ENCODE results near the gene BSG. TPM values are rescaled to one million over a fixed set of nuclear protein-coding genes. Genes with fewer than 3 reads are reported as not detected.

Gene BSG
- total RNA-seq, 1 experiment from 2014 or later = 354 TPM

- H3K36me3 Mint-ChIP-seq (ENCODE audit: insufficient read depth, unreplicated experiment) = peaks cover 8% of the 10 kb centered on the region
- DNase-seq = peak; percentile 37
- no TSS peak for BruUV-seq (replicated peaks)
- H3K4me1 Mint-ChIP-seq (ENCODE audit: low read depth, unreplicated experiment) = no peaks in the 10 kb centered on the region
- no peak overlapping the region for H3K27ac Mint-ChIP-seq (ENCODE audit: unreplicated experiment)
- H3K4me3 Mint-ChIP-seq (ENCODE audit: low read depth, unreplicated experiment) = no peak overlapping the region
- H3K9me3 Mint-ChIP-seq (ENCODE audit: low read depth, unreplicated experiment) = no peaks in the 10 kb centered on the region
- H3K27me3 Mint-ChIP-seq (ENCODE audit: unreplicated experiment) = peaks cover 56% of the 10 kb centered on the region
- no peak for TF ChIP-seq CTCF (IDR thresholded peaks at IDR 0.05; ENCODE audit: unreplicated experiment)
- intact Hi-C loops (cut with micrococcal nuclease; ENCODE audit: unreplicated experiment) = no loop called here
- CTCF ChIA-PET = no interaction called here
Observed at GRCh38 chr19:591099-591958, 18.9 kb downstream of the BSG start.

GRCh38 chr19:592101-592500, 19.7 kb downstream of the BSG start:
- Mint-ChIP-seq H3K4me3 (ENCODE audit: low read depth, unreplicated experiment) (no peak overlapping the region), H3K27ac (ENCODE audit: unreplicated experiment) (no peak overlapping the region), H3K36me3 (ENCODE audit: insufficient read depth, unreplicated experiment) (peaks cover 8% of the 10 kb centered on the region), H3K27me3 (ENCODE audit: unreplicated experiment) (peaks cover 60% of the 10 kb centered on the region), H3K9me3 (ENCODE audit: low read depth, unreplicated experiment) (no peaks in the 10 kb centered on the region), H3K4me1 (ENCODE audit: low read depth, unreplicated experiment) (no peaks in the 10 kb centered on the region)
- CTCF ChIA-PET = no interaction called here
- no peak for DNase-seq
- intact Hi-C loops (cut with micrococcal nuclease; ENCODE audit: unreplicated experiment) = no loop called here
- BruUV-seq (replicated peaks) = no TSS peak
- no peak for TF ChIP-seq CTCF (IDR thresholded peaks at IDR 0.05; ENCODE audit: unreplicated experiment)

GRCh38 chr19:593055-593454, 20.7 kb downstream of the BSG start:
- Mint-ChIP-seq H3K4me1 (ENCODE audit: low read depth, unreplicated experiment) (no peaks in the 10 kb centered on the region), H3K9me3 (ENCODE audit: low read depth, unreplicated experiment) (no peaks in the 10 kb centered on the region), H3K27me3 (ENCODE audit: unreplicated experiment) (peaks cover 60% of the 10 kb centered on the region), H3K27ac (ENCODE audit: unreplicated experiment) (no peak overlapping the region), H3K36me3 (ENCODE audit: insufficient read depth, unreplicated experiment) (peaks cover 8% of the 10 kb centered on the region), H3K4me3 (ENCODE audit: low read depth, unreplicated experiment) (no peak overlapping the region)
- BruUV-seq (replicated peaks) = no TSS peak
- CTCF ChIA-PET = no interaction called here
- no peak for TF ChIP-seq CTCF (IDR thresholded peaks at IDR 0.05; ENCODE audit: unreplicated experiment)
- DNase-seq = no peak
- intact Hi-C loops (cut with micrococcal nuclease; ENCODE audit: unreplicated experiment) = no loop called here

DNA sequence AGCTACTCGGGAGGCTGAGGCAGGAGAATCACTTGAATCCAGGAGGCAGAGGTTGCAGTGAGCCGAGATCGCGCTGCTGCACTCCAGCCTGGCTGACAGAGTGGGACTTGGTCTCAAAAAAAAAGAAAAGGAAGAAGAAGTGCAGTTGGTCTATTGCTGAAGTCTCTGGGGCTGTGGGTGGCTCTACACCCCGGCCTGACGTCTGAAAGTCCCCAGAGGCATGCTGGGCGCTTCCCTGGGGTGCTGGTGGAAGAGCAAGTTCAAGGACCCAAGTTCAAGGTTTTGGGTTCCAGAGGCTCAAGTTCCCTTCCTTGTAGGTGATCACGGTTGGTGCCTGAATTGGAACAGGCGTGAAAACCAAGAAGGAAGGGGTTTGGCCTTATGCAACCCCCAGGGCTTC, 21.1 kb downstream of the BSG start:
- CTCF ChIA-PET = no interaction called here

More for the DNA sequence above, 21.1 kb downstream of the BSG start:
- BruUV-seq (replicated peaks) = no TSS peak
- Mint-ChIP-seq H3K36me3 (ENCODE audit: insufficient read depth, unreplicated experiment) (peaks cover 8% of the 10 kb centered on the region), H3K9me3 (ENCODE audit: low read depth, unreplicated experiment) (no peaks in the 10 kb centered on the region), H3K4me1 (ENCODE audit: low read depth, unreplicated experiment) (no peaks in the 10 kb centered on the region), H3K27me3 (ENCODE audit: unreplicated experiment) (peaks cover 60% of the 10 kb centered on the region), H3K27ac (ENCODE audit: unreplicated experiment) (no peak overlapping the region), H3K4me3 (ENCODE audit: low read depth, unreplicated experiment) (no peak overlapping the region)
- intact Hi-C loops (cut with micrococcal nuclease; ENCODE audit: unreplicated experiment) = no loop called here
- TF ChIP-seq CTCF (IDR thresholded peaks at IDR 0.05; ENCODE audit: unreplicated experiment) = no peak
- no peak for DNase-seq

Measured in Calu3 (cell line).